ENCODE results near the gene KIF13A. TPM values are rescaled to one million over a fixed set of nuclear protein-coding genes. Genes with fewer than 3 reads are reported as not detected.
"Not testable (repeated sequence)": the region's sequence is repeated elsewhere in the genome, so short reads cannot be mapped to it uniquely, and the experiment has no call there.

The KIF13A gene
- total RNA-seq, 1 donor from 2014 or later = 57.3 TPM

GRCh38 chr6:17890309-17890708 lies 97.1 kb downstream of the KIF13A start:
- intact Hi-C loops (cut with DNase I) = no loop called here
- no peak for DNase-seq (ENCODE audit: missing footprints)
- no peak for ATAC-seq

GRCh38 chr6:17889777-17890176 lies 97.7 kb downstream of the KIF13A start:
- ATAC-seq; intact Hi-C loops (cut with DNase I); DNase-seq (ENCODE audit: missing footprints): not testable (repeated sequence)

GRCh38 chr6:17886891-17887290 lies 100.5 kb downstream of the KIF13A start:
- DNase-seq (ENCODE audit: missing footprints) (no peak), ATAC-seq (no peak)
- intact Hi-C loops (cut with DNase I) = no loop called here

- intact Hi-C loops (cut with DNase I) = no loop called here
- DNase-seq (ENCODE audit: missing footprints) (no peak), ATAC-seq (no peak)
Observed at GRCh38 chr6:17885889-17886576, 101.4 kb downstream of the KIF13A start.

GRCh38 chr6:17884498-17885478 lies 102.6 kb downstream of the KIF13A start:
- DNase-seq (ENCODE audit: missing footprints) (no peak), ATAC-seq (no peak)
- intact Hi-C loops (cut with DNase I) = no loop called here

- intact Hi-C loops (cut with DNase I) = no loop called here
- DNase-seq (ENCODE audit: missing footprints) (no peak), ATAC-seq (no peak)
Observed at GRCh38 chr6:17883665-17884497, 103.6 kb downstream of the KIF13A start.

- intact Hi-C loops (cut with DNase I) = no loop called here
- peak; percentile 70 for DNase-seq (ENCODE audit: missing footprints)
- ATAC-seq = no peak
Observed at GRCh38 chr6:17881085-17881858, 106.2 kb downstream of the KIF13A start.

- ATAC-seq (no peak), DNase-seq (ENCODE audit: missing footprints) (no peak)
- intact Hi-C loops (cut with DNase I) = no loop called here
Observed at GRCh38 chr6:17879184-17879583, 108.3 kb downstream of the KIF13A start.

GRCh38 chr6:17878734-17879133 lies 108.7 kb downstream of the KIF13A start:
- DNase-seq (ENCODE audit: missing footprints) = no peak
- ATAC-seq = no peak
- intact Hi-C loops (cut with DNase I) = no loop called here

GRCh38 chr6:17877895-17878440 lies 109.5 kb downstream of the KIF13A start:
- DNase-seq (ENCODE audit: missing footprints) (no peak), ATAC-seq (no peak)
- intact Hi-C loops (cut with DNase I) = no loop called here

- no peak for DNase-seq (ENCODE audit: missing footprints)
- intact Hi-C loops (cut with DNase I) = no loop called here
- no peak for ATAC-seq
Observed at GRCh38 chr6:17877196-17877894, 110.1 kb downstream of the KIF13A start.

GRCh38 chr6:17874753-17875152 lies 112.7 kb downstream of the KIF13A start:
- no peak for ATAC-seq
- intact Hi-C loops (cut with DNase I) = no loop called here

GRCh38 chr6:17872908-17873307 lies 114.5 kb downstream of the KIF13A start:
- no peak for ATAC-seq
- no peak for DNase-seq (ENCODE audit: missing footprints)
- intact Hi-C loops (cut with DNase I) = no loop called here

More at GRCh38 chr6:17874753-17875152, 112.7 kb downstream of the KIF13A start:
- DNase-seq (ENCODE audit: missing footprints) = no peak

GRCh38 chr6:17871836-17872235 lies 115.6 kb downstream of the KIF13A start:
- intact Hi-C loops (cut with DNase I) = no loop called here
- DNase-seq (ENCODE audit: missing footprints) = no peak
- no peak for ATAC-seq

GRCh38 chr6:17871189-17871519 lies 116.3 kb downstream of the KIF13A start:
- no peak for DNase-seq (ENCODE audit: missing footprints)
- intact Hi-C loops (cut with DNase I) = no loop called here
- no peak for ATAC-seq

- intact Hi-C loops (cut with DNase I) = no loop called here
- DNase-seq (ENCODE audit: missing footprints) = no peak
- no peak for ATAC-seq
Observed at GRCh38 chr6:17870300-17871188, 116.9 kb downstream of the KIF13A start.

- intact Hi-C loops (cut with DNase I) = loop anchor here (5.0 kb wide), 2 partner anchors 33 to 58 kb away; no protein-coding TSS in a partner anchor
- DNase-seq (ENCODE audit: missing footprints) (no peak), ATAC-seq (no peak)
Observed at GRCh38 chr6:17869753-17870050, 117.7 kb downstream of the KIF13A start.

Measured in Right ventricle myocardium inferior (tissue), 1 donor.